Aorta (tissue), 5 donors: ENCODE measurements around the gene PYM1. TPM values are rescaled to one million over a fixed set of nuclear protein-coding genes. Genes with fewer than 3 reads are reported as not detected.
A peak's percentile ranks its signal among the peaks of the same experiment; 100 is the strongest.

Source experiments
- ATAC-seq: fragments of 200-7000 bp; cut with Tn5 transposase; one replicate; pipeline ENCODE4 v1.9.1; 2022; ENCODE audit warnings: moderate library complexity; ENCODE audit not compliant: low FRiP score
- DNase-seq, 2 donors: peaks; one replicate each; pipeline ENCODE4 v3.0.0-alpha.2; 2020
- H3K27ac ChIP-seq, 2 donors: one replicate each; pipeline ENCODE4 v1.5.1; 2013; ENCODE audit warnings: low read length in 2 of 2, mild to moderate bottlenecking in 2 of 2, moderate library complexity in 2 of 2, control low read depth in 1 of 2, inconsistent platforms in 1 of 2, low read depth in 1 of 2
- H3K27me3 ChIP-seq, 2 donors: one replicate each; pipeline ENCODE4 v1.6.1; 2013; ENCODE audit warnings: control low read depth in 1 of 2, low read length in 1 of 2, mild to moderate bottlenecking in 1 of 2, moderate library complexity in 1 of 2; ENCODE audit not compliant: insufficient read depth in 2 of 2, control insufficient read depth in 1 of 2
- H3K36me3 ChIP-seq, 2 donors: one replicate each; pipeline ENCODE4 v1.6.1; 2013; ENCODE audit warnings: control low read depth in 1 of 2, low read length in 1 of 2, mild to moderate bottlenecking in 1 of 2; ENCODE audit not compliant: insufficient read depth in 2 of 2, control insufficient read depth in 1 of 2
- H3K4me1 ChIP-seq, 2 donors: one replicate each; pipeline ENCODE4 v1.6.1; 2013; ENCODE audit warnings: low read length in 2 of 2, control low read depth in 1 of 2, mild to moderate bottlenecking in 1 of 2, moderate library complexity in 1 of 2; ENCODE audit not compliant: insufficient read depth in 2 of 2, control insufficient read depth in 1 of 2
- H3K4me3 ChIP-seq, 2 donors: one replicate each; pipeline ENCODE4 v1.5.1; 2013; ENCODE audit warnings: low read length in 2 of 2, control low read depth in 1 of 2, mild to moderate bottlenecking in 1 of 2
- H3K9me3 ChIP-seq: one replicate; pipeline ENCODE4 v1.6.1; 2013; ENCODE audit warnings: mild to moderate bottlenecking, low read length; ENCODE audit not compliant: control insufficient read depth
- WGBS, 2 donors: extraction: QIAGEN DNeasy Blood & Tissue Kit; methylation state at CpG; one replicate each; pipeline ENCODE4 v1.1.7; 2013; 5-methylcytosine and 5-hydroxymethylcytosine counted together
- intact Hi-C, 2 donors: fragments of 100-400 bp; cut with DNase I; formaldehyde crosslinking; loops; one replicate each; pipeline versions ENCODE4 v1.14.2 to v1.15.0; 2022
- polyA plus RNA-seq, 2 donors: library from polyadenylated mRNA; stranded (reverse); fragments of 200-250 nt; gene quantifications; one replicate each; pipeline ENCODE4 v1.2.3, GENCODE V29; 2013
- total RNA-seq, 2 donors: library from RNA; stranded (reverse); fragmentation: NEBNext Ultra II Directional; extraction: Animal tissue kit (Norgen Biotek cat#: 25700); gene quantifications; one replicate each; pipeline ENCODE4 v1.2.1, GENCODE V29; 2021
- donor health status: healthy with polysubstance abuse.
- donor health status: Bipolar disorder and iron deficiency.
- donor health status: DM: no; HTN: no; CAD: no.
- donor health status: DM: no; HTN: no; CAD: no.
- donor health status: DM: yes; HTN: yes; CAD: no.

Gene PYM1
- total and polyA plus RNA-seq, 4 donors: 21.9 to 40.2 (median 26.2) TPM

- DNase-seq (no peak), ATAC-seq (no peak)
- peaks cover 0 to 3% of the 10 kb centered on the region in 2 donors for H3K36me3 ChIP-seq
- peaks cover 0 to 2% of the 10 kb centered on the region in 2 donors for H3K4me1 ChIP-seq
- WGBS, 2 donors: 6 to 11% methylated on average over 2 of the region's 2 CpGs
- H3K4me3 ChIP-seq: no peak overlapping the region
- no peaks in the 10 kb centered on the region for H3K9me3 ChIP-seq
- no peak overlapping the region for H3K27ac ChIP-seq
- no peaks in the 10 kb centered on the region for H3K27me3 ChIP-seq
- intact Hi-C loops: no loop called here
These were observed 18.2 kb downstream of the PYM1 start for GRCh38 chr12:55909513-55909884.

GRCh38 chr12:55908726-55909512 is 18.8 kb downstream of the PYM1 start:
- WGBS, 2 donors: 38 to 39% methylated on average over 8 of the region's 8 CpGs
- ATAC-seq: no peak

GRCh38 chr12:55906056-55906455 is 21.6 kb downstream of the PYM1 start:
- WGBS, 2 donors: 42 to 55% methylated on average over 1 of the region's 1 CpG
- ATAC-seq (no peak), DNase-seq (no peak)
- no peak overlapping the region for H3K27ac ChIP-seq
- H3K36me3 ChIP-seq: peaks cover 0 to 5% of the 10 kb centered on the region in 2 donors
- no peak overlapping the region for H3K4me3 ChIP-seq
- peaks cover 0 to 2% of the 10 kb centered on the region in 2 donors for H3K4me1 ChIP-seq
- no peaks in the 10 kb centered on the region for H3K27me3 ChIP-seq
- no peaks in the 10 kb centered on the region for H3K9me3 ChIP-seq
- intact Hi-C loops: no loop called here

More at GRCh38 chr12:55908726-55909512, 18.8 kb downstream of the PYM1 start:
- no peak for DNase-seq
- Histone ChIP-seq H3K9me3 (no peaks in the 10 kb centered on the region), H3K36me3 (peaks cover 0 to 3% of the 10 kb centered on the region in 2 donors), H3K4me3 (no peak overlapping the region), H3K27me3 (no peaks in the 10 kb centered on the region), H3K4me1 (peaks cover 0 to 2% of the 10 kb centered on the region in 2 donors), H3K27ac (peak overlapping the region; percentile 33 to 67)
- intact Hi-C loops: no loop called here

GRCh38 chr12:55901881-55902490 is 25.7 kb downstream of the PYM1 start:
- Histone ChIP-seq H3K27me3 (no peaks in the 10 kb centered on the region), H3K36me3 (peaks cover 0 to 5% of the 10 kb centered on the region in 2 donors), H3K4me1 (no peaks in the 10 kb centered on the region), H3K4me3 (no peak overlapping the region), H3K27ac (no peak overlapping the region), H3K9me3 (no peaks in the 10 kb centered on the region)
- no peak for ATAC-seq
- no peak for DNase-seq
- 92 to 97% methylated on average over 7 of the region's 7 CpGs for WGBS, 2 donors
- intact Hi-C loops: no loop called here

- no peak for DNase-seq
- Histone ChIP-seq H3K4me3 (no peak overlapping the region), H3K27ac (no peak overlapping the region), H3K9me3 (no peaks in the 10 kb centered on the region), H3K36me3 (peaks cover 0 to 5% of the 10 kb centered on the region in 2 donors), H3K4me1 (no peaks in the 10 kb centered on the region), H3K27me3 (no peaks in the 10 kb centered on the region)
- ATAC-seq: no peak
- intact Hi-C loops: no loop called here
- 66 to 68% methylated on average over 2 of the region's 2 CpGs for WGBS, 2 donors
These were observed 28.6 kb downstream of the PYM1 start for GRCh38 chr12:55899082-55899481.

- Histone ChIP-seq H3K4me3 (no peak overlapping the region), H3K27ac (no peak overlapping the region), H3K36me3 (no peaks in the 10 kb centered on the region), H3K4me1 (no peaks in the 10 kb centered on the region), H3K9me3 (no peaks in the 10 kb centered on the region), H3K27me3 (no peaks in the 10 kb centered on the region)
- intact Hi-C loops: no loop called here
- DNase-seq: no peak
- no peak for ATAC-seq
- 95 to 100% methylated on average over 1 of the region's 1 CpG for WGBS, 2 donors
These were observed 34.0 kb downstream of the PYM1 start for GRCh38 chr12:55893723-55894122.

GRCh38 chr12:55891310-55891709 is 36.4 kb downstream of the PYM1 start:
- no peak overlapping the region for H3K27ac ChIP-seq
- ATAC-seq (no peak), DNase-seq (no peak)
- H3K36me3 ChIP-seq: no peaks in the 10 kb centered on the region
- H3K4me1 ChIP-seq: no peaks in the 10 kb centered on the region
- H3K27me3 ChIP-seq: no peaks in the 10 kb centered on the region
- 95 to 96% methylated on average over 4 of the region's 4 CpGs for WGBS, 2 donors
- intact Hi-C loops: no loop called here
- no peak overlapping the region for H3K4me3 ChIP-seq
- no peaks in the 10 kb centered on the region for H3K9me3 ChIP-seq

- H3K4me1 ChIP-seq: no peaks in the 10 kb centered on the region
- 85 to 91% methylated on average over 1 of the region's 1 CpG for WGBS, 2 donors
- no peak overlapping the region for H3K4me3 ChIP-seq
- no peak for ATAC-seq
- no peaks in the 10 kb centered on the region for H3K9me3 ChIP-seq
- no peak overlapping the region for H3K27ac ChIP-seq
- H3K27me3 ChIP-seq: no peaks in the 10 kb centered on the region
- intact Hi-C loops: no loop called here
- H3K36me3 ChIP-seq: no peaks in the 10 kb centered on the region
- DNase-seq: no peak
These were observed 42.6 kb downstream of the PYM1 start for GRCh38 chr12:55885113-55885512.

- no peaks in the 10 kb centered on the region for H3K36me3 ChIP-seq
- intact Hi-C loops: no loop called here
- ATAC-seq: no peak
- H3K27ac ChIP-seq: no peak overlapping the region
- no peak overlapping the region for H3K4me3 ChIP-seq
- DNase-seq: no peak
- no peaks in the 10 kb centered on the region for H3K4me1 ChIP-seq
- no peaks in the 10 kb centered on the region for H3K9me3 ChIP-seq
- no peaks in the 10 kb centered on the region for H3K27me3 ChIP-seq
These were observed 49.9 kb downstream of the PYM1 start for GRCh38 chr12:55877824-55878223.
